Measurements from ENCODE around the gene DHRS2.
"Not testable (repeated sequence)": the region's sequence is repeated elsewhere in the genome, so short reads cannot be mapped to it uniquely, and the experiment has no call there.

The DHRS2 gene, protein sequence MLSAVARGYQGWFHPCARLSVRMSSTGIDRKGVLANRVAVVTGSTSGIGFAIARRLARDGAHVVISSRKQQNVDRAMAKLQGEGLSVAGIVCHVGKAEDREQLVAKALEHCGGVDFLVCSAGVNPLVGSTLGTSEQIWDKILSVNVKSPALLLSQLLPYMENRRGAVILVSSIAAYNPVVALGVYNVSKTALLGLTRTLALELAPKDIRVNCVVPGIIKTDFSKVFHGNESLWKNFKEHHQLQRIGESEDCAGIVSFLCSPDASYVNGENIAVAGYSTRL

DNA sequence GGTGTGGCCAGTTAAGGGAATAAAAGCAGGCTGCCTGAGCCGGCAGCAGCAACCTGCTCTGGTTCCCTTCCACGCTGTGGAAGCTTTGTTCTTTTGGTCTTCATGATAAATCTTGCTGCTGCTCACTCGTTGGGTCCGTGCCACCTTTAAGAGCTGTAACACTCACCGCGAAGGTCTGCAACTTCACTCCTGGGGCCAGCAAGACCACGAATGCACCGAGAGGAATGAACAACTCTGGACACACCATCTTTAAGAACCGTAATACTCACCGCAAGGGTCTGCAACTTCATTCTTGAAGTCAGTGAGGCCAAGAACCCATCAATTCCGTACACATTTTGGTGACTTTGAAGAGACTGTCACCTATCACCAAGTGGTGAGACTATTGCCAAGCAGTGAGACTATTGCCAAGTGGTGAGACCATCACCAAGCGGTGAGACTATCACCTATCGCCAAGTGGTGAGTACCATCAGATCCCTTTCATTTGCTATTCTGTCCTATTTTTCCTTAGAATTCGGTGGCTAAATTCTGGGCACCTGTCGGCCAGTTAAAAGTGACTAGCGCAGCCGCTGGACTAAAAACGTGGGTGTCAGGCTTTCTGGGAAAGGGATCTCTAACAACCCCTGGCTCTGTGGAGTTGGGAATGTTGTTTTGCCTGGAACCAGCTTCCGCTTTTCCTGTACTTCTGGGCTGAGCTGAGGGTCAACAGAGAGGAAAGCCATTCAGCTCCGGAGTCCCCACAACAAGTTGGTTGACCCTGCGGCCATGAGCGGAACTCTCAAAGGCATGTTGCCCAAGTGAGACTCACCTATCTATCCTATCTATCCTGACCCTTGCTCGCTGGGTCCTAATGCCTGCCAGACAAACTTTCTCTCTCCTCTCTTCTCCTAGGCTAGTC is at the start of gene DHRS2:
DHRS2 (plus strand) TSS at position 48 of the 895 bp plus-strand sequence. CDS start 2,501 bp downstream, outside the sequence.
- Histone ChIP-seq H3K27ac (ENCODE audit: low read length) (no peak within 1 kb of the TSS), H3K9ac (ENCODE audit: low read length in 2 of 2) (no peak within 1 kb of the TSS), H3K9me3 (ENCODE audit: control insufficient read depth in 2 of 2, low read length in 2 of 2) (no peaks in the 10 kb centered on the region), H3K27me3 (ENCODE audit: control insufficient read depth in 1 of 2, insufficient read depth in 2 of 2, low read length in 2 of 2) (no peaks in the 10 kb centered on the region), H3K36me3 (ENCODE audit: control insufficient read depth in 2 of 2, insufficient read depth in 2 of 2, low read length in 2 of 2) (no peaks in the 10 kb centered on the region), H3K4me1 (ENCODE audit: control insufficient read depth, insufficient read depth, low read length) (peaks cover 10% of the 10 kb centered on the region), H3K4me3 (ENCODE audit: low read length in 2 of 2) (no peak within 1 kb of the TSS)

DNA sequence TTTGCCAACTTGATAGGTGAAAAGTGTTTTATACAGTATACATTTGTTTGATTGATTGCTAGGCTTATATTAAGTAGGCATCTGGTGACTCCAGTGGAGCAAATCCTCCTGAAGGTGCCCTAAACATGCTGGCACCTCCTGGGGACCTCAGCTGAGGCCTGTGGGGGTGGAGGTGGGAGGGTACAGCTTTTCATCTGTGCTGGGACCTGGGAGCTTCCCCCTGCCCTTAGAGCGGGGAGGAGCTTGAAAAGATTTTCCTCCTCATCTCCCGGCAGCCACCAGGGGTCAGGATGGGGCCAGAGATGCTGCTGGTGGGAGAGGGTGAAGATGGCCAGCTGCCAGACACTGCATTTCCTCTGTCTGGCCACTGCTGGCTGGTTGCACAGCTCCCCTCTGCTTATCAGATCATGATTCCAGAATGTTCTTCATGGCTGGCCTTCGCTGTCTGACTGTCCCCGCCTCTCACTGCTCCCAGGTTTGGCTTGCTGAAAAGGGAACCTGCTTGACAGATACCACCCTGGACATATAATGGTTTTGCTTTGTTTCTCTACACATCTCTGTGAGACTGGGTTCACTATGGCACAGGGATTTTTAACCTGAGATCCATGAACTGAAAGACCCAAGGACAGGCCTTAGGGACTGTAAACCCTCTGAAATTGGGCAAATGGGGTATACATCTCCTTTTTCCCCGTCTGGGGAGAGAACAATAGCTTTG is 47.1 kb upstream of the DHRS2 start:
- no peaks in the 10 kb centered on the region for H3K9me3 ChIP-seq (ENCODE audit: control insufficient read depth in 2 of 2, low read length in 2 of 2)
- H3K36me3 ChIP-seq (ENCODE audit: control insufficient read depth in 2 of 2, insufficient read depth in 2 of 2, low read length in 2 of 2): no peaks in the 10 kb centered on the region
- H3K4me3 ChIP-seq (ENCODE audit: low read length in 2 of 2): no peak overlapping the region
- no peak overlapping the region for H3K27ac ChIP-seq (ENCODE audit: low read length)
- no peak overlapping the region for H3K9ac ChIP-seq (ENCODE audit: low read length in 2 of 2)
- H3K4me1 ChIP-seq (ENCODE audit: control insufficient read depth, insufficient read depth, low read length): peaks cover 3% of the 10 kb centered on the region
- H3K27me3 ChIP-seq (ENCODE audit: control insufficient read depth in 1 of 2, insufficient read depth in 2 of 2, low read length in 2 of 2): peaks cover 0 to 3% of the 10 kb centered on the region in 2 donors

DNA sequence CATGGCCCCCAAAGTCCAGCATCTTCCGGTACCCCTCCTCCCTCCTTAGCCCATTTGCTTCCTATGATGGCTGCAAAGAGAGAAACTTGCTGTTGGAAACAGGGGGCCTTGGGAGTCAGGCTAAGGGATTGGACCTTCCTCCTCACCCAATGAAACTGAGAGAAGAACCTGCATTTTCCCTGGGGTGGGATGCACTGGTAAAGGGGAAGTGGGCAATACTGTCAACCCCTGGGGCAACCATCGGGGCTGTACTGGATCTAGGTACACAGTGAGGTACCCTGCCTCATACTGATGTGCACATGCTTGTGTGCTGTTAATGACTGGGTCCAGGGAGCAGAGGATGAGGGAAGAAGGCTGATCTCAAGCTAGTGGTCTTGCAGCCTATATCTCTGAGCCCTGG is 46.6 kb upstream of the DHRS2 start:
- Histone ChIP-seq H3K4me3 (ENCODE audit: low read length in 2 of 2) (no peak overlapping the region), H3K27ac (ENCODE audit: low read length) (no peak overlapping the region), H3K9ac (ENCODE audit: low read length in 2 of 2) (no peak overlapping the region), H3K4me1 (ENCODE audit: control insufficient read depth, insufficient read depth, low read length) (peaks cover 3% of the 10 kb centered on the region), H3K36me3 (ENCODE audit: control insufficient read depth in 2 of 2, insufficient read depth in 2 of 2, low read length in 2 of 2) (no peaks in the 10 kb centered on the region), H3K9me3 (ENCODE audit: control insufficient read depth in 2 of 2, low read length in 2 of 2) (no peaks in the 10 kb centered on the region), H3K27me3 (ENCODE audit: control insufficient read depth in 1 of 2, insufficient read depth in 2 of 2, low read length in 2 of 2) (peaks cover 0 to 3% of the 10 kb centered on the region in 2 donors)

DNA sequence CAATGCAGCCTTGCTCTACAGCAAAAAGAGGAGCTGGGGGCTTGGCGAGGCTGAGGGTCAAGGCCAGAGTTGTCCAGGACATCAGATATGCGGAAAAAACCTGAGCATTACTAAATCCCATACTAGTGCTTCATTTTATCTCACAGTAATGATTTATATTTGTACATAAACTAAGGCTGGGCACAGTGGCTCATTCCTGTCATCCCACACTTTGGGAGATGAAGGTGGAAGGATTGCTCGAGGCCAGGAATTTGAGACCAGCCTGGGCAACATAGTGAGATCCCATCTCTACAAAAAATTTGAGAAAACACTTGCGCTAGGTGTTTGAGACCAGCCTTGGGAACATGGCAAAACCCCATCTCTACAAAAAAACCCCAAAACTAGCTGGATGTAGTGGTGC is 46.0 kb upstream of the DHRS2 start:
- Histone ChIP-seq H3K27me3 (ENCODE audit: control insufficient read depth in 1 of 2, insufficient read depth in 2 of 2, low read length in 2 of 2) (peaks cover 0 to 3% of the 10 kb centered on the region in 2 donors), H3K9me3 (ENCODE audit: control insufficient read depth in 2 of 2, low read length in 2 of 2) (no peaks in the 10 kb centered on the region), H3K4me1 (ENCODE audit: control insufficient read depth, insufficient read depth, low read length) (peaks cover 3% of the 10 kb centered on the region), H3K36me3 (ENCODE audit: control insufficient read depth in 2 of 2, insufficient read depth in 2 of 2, low read length in 2 of 2) (no peaks in the 10 kb centered on the region), H3K9ac (ENCODE audit: low read length in 2 of 2) (no peak overlapping the region), H3K4me3 (ENCODE audit: low read length in 2 of 2) (no peak overlapping the region), H3K27ac (ENCODE audit: low read length) (no peak overlapping the region)

DNA sequence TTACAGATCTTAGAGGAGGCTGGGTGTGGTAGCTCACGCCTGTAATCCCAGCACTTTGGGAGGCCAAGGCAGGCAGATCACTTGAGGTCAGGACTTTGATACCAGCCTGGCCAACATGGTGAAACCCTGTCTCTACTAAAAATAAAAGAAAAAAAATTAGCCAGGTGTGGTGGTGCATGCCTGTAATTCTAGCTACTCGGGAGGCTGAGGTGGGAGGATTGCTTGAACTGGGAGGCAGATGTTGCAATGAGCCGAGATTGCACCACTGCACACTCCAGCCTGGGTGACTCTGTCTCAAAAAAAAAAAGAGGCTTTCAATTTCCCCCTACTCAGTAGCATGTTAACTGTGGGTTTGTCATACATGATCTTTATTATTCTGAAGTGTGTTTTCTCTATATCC is 42.0 kb upstream of the DHRS2 start:
- not testable (repeated sequence) for H3K36me3 ChIP-seq (ENCODE audit: control insufficient read depth in 2 of 2, insufficient read depth in 2 of 2, low read length in 2 of 2); H3K4me1 ChIP-seq (ENCODE audit: control insufficient read depth, insufficient read depth, low read length)

DNA sequence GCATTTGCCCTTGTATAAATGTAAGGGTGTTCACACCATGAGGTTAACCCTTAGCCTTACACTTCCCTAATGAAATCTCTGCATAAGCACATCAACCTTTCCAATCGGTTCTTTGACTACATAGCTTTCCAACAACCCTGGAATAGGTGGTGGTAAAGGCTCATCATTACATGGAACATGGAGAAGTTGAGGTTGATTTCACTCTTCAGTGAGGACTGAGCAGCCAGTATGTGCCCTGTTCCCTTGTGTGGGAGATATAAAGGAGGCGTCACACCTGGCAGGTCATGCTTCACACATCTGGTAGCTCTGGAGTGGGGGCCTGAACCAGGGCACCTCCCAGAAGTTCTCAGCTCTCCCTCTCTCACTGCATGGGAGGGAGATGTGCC is 35.8 kb upstream of the DHRS2 start:
- no peaks in the 10 kb centered on the region for H3K9me3 ChIP-seq (ENCODE audit: control insufficient read depth in 2 of 2, low read length in 2 of 2)
- peaks cover 2 to 3% of the 10 kb centered on the region in 2 donors for H3K27me3 ChIP-seq (ENCODE audit: control insufficient read depth in 1 of 2, insufficient read depth in 2 of 2, low read length in 2 of 2)
- H3K4me1 ChIP-seq (ENCODE audit: control insufficient read depth, insufficient read depth, low read length): no peaks in the 10 kb centered on the region
- no peak overlapping the region for H3K27ac ChIP-seq (ENCODE audit: low read length)
- no peaks in the 10 kb centered on the region for H3K36me3 ChIP-seq (ENCODE audit: control insufficient read depth in 2 of 2, insufficient read depth in 2 of 2, low read length in 2 of 2)
- no peak overlapping the region for H3K4me3 ChIP-seq (ENCODE audit: low read length in 2 of 2)
- H3K9ac ChIP-seq (ENCODE audit: low read length in 2 of 2): no peak overlapping the region

More for the DNA sequence above, 42.0 kb upstream of the DHRS2 start:
- H3K9me3 ChIP-seq (ENCODE audit: control insufficient read depth in 2 of 2, low read length in 2 of 2); H3K27me3 ChIP-seq (ENCODE audit: control insufficient read depth in 1 of 2, insufficient read depth in 2 of 2, low read length in 2 of 2); H3K4me3 ChIP-seq (ENCODE audit: low read length in 2 of 2); H3K9ac ChIP-seq (ENCODE audit: low read length in 2 of 2); H3K27ac ChIP-seq (ENCODE audit: low read length): not testable (repeated sequence)

DNA sequence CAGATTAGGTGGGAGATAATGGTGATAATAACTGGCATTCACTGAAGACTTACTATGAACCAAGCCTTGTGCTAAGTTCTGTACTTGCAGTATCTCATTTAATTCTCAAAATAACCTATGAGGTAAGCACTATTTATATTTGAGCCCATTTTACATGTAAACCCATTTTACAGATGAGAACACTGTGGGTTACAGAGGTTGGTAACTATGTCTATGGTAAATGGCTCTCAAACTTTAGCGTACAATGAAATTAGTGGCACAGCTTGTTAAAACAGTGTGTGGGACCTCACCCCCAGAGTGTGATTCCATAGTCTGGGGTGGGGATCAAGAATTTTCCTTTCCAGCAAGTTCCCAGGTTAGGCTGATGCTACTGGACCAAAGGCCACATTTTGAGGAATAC is 35.4 kb upstream of the DHRS2 start:
- Histone ChIP-seq H3K9ac (ENCODE audit: low read length in 2 of 2) (no peak overlapping the region), H3K4me1 (ENCODE audit: control insufficient read depth, insufficient read depth, low read length) (no peaks in the 10 kb centered on the region), H3K27me3 (ENCODE audit: control insufficient read depth in 1 of 2, insufficient read depth in 2 of 2, low read length in 2 of 2) (peaks cover 2 to 3% of the 10 kb centered on the region in 2 donors), H3K4me3 (ENCODE audit: low read length in 2 of 2) (no peak overlapping the region), H3K27ac (ENCODE audit: low read length) (no peak overlapping the region), H3K9me3 (ENCODE audit: control insufficient read depth in 2 of 2, low read length in 2 of 2) (no peaks in the 10 kb centered on the region), H3K36me3 (ENCODE audit: control insufficient read depth in 2 of 2, insufficient read depth in 2 of 2, low read length in 2 of 2) (no peaks in the 10 kb centered on the region)

DNA sequence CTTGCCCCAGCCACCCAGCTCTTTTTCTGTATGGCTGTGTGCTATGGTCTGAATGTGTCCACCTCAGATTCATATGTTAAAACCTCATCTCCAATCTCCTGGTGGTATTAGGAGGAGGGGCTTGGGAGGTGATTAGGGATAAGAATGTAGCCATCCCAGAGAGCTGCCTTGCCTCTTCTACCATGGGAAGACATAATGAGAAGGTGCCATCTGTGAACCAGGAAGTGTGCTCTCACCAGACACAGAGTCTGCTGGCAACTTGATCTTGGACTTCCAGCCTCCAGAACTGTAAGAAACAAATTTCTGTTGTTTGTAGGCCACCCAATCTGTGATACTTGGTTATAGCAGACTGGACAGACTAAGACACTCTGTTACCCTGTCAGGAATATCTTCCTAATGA is 34.7 kb upstream of the DHRS2 start:
- H3K9ac ChIP-seq (ENCODE audit: low read length in 2 of 2): no peak overlapping the region
- H3K9me3 ChIP-seq (ENCODE audit: control insufficient read depth in 2 of 2, low read length in 2 of 2): no peaks in the 10 kb centered on the region
- H3K4me1 ChIP-seq (ENCODE audit: control insufficient read depth, insufficient read depth, low read length): no peaks in the 10 kb centered on the region

DNA sequence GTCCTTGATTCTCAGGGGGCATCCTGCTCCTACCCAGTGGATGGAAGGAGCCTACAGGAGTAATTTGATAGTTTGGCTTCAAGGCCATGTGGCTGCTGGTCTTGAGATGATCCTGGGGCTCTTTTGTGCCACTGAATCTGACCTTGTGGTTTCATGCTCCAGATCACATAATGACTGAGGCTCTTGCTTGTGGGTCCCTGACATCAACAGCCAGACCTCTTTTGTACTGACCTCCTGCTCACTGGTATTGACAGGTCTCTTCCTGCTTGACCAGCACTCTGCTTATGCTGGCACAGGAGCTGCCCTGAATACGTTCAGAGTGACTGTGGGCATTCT is 34.4 kb upstream of the DHRS2 start:
- Histone ChIP-seq H3K27ac (ENCODE audit: low read length) (no peak overlapping the region), H3K9ac (ENCODE audit: low read length in 2 of 2) (no peak overlapping the region), H3K9me3 (ENCODE audit: control insufficient read depth in 2 of 2, low read length in 2 of 2) (no peaks in the 10 kb centered on the region), H3K4me3 (ENCODE audit: low read length in 2 of 2) (no peak overlapping the region), H3K27me3 (ENCODE audit: control insufficient read depth in 1 of 2, insufficient read depth in 2 of 2, low read length in 2 of 2) (peaks cover 2 to 3% of the 10 kb centered on the region in 2 donors), H3K4me1 (ENCODE audit: control insufficient read depth, insufficient read depth, low read length) (no peaks in the 10 kb centered on the region), H3K36me3 (ENCODE audit: control insufficient read depth in 2 of 2, insufficient read depth in 2 of 2, low read length in 2 of 2) (no peaks in the 10 kb centered on the region)

More for the DNA sequence above, 34.7 kb upstream of the DHRS2 start:
- Histone ChIP-seq H3K27ac (ENCODE audit: low read length) (no peak overlapping the region), H3K36me3 (ENCODE audit: control insufficient read depth in 2 of 2, insufficient read depth in 2 of 2, low read length in 2 of 2) (no peaks in the 10 kb centered on the region), H3K27me3 (ENCODE audit: control insufficient read depth in 1 of 2, insufficient read depth in 2 of 2, low read length in 2 of 2) (peaks cover 2 to 3% of the 10 kb centered on the region in 2 donors), H3K4me3 (ENCODE audit: low read length in 2 of 2) (no peak overlapping the region)

DNA sequence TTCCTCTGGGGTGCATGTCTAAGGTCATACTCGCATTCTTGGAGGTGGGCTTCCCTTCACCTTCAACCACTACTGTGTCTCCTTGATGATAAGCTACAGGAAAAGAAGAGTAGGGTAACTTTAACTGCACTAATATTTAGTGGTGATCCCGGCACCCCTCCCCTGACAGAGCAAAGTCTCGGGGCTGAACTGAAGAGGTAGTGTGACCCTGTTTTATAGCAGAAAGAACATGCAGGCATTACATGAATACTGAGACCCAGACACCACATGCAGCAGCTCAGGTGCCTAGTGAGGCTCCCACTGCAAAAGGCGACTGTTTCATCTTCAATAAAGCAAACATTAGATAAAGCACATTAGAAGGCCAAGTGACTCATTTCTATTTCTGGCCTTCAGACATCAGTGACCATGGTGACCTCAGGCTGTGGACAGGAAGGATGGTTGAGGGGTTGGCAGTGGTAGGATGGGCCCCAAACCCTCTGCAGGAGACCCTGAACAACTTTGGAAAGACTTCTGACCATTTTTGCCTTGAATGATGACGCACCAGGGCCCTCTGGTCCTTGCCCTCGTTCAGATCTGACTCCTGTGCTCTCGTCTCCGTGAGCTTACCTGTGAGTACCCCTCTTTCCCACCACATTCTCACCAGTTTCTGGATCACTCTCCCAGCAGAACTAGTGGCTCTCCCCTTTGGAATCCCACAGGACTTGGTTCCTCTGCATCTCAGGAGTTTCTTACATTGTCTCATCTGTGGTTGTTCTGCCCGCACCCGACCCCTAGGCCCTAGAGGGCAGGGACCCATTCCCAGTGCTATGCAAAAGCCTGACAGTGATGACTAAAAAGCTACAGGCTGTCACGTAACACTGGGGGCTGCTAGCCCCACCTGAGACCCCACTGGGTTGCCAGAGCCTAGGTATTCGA is 33.7 kb upstream of the DHRS2 start:
- peaks cover 3% of the 10 kb centered on the region in 2 donors for H3K27me3 ChIP-seq (ENCODE audit: control insufficient read depth in 1 of 2, insufficient read depth in 2 of 2, low read length in 2 of 2)
- no peak overlapping the region for H3K27ac ChIP-seq (ENCODE audit: low read length)
- no peaks in the 10 kb centered on the region for H3K9me3 ChIP-seq (ENCODE audit: control insufficient read depth in 2 of 2, low read length in 2 of 2)
- H3K9ac ChIP-seq (ENCODE audit: low read length in 2 of 2): no peak overlapping the region
- no peaks in the 10 kb centered on the region for H3K4me1 ChIP-seq (ENCODE audit: control insufficient read depth, insufficient read depth, low read length)
- H3K36me3 ChIP-seq (ENCODE audit: control insufficient read depth in 2 of 2, insufficient read depth in 2 of 2, low read length in 2 of 2): no peaks in the 10 kb centered on the region
- H3K4me3 ChIP-seq (ENCODE audit: low read length in 2 of 2): no peak overlapping the region
